Hippocampal formation (tissue), 2 donors: Measurements from ENCODE around the gene MAP3K7.

Experiments
- DNase-seq, 2 donors: peaks; one replicate each; lab custom pipeline; 2025; lab: John Stamatoyannopoulos, UW

Gene MAP3K7

DNA sequence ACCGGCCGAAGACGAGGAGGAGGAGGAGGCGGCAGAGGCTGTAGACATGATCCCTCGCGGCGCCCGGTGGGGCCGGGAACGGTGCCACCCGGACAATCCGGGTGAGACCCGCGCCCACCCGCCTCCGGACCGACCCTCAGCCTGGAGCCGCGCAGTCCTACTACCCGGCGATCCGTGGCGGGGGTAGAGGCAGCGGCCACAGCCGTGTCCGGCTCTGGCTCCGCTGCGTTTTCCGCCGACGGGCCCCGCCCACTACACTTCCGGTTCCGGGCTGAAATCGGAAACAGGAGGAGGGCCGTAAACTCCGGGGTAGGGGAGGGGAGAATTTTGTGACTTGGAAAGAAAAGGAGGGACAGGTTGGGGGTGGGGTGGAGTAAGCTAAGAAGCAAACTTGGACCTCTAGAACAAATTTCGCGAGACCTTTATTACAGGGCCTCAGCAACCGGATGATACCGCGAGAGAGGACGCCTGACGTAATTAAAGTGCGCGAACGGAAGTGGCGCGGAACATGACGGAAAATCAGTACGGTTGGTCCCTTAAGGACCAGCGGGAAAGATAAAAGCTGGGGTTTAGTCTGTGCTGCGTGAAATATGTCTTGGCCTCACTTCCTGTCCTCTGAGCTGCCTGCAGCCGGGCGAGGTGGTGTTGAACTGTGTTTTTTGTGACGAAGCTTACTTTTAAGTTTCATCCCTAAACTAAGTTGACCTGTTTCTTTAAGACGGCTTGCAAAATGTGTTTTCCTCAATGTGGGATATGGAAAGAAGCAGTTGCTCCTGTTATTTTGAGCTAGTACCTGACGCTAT lies at the start of gene MAP3K7:
MAP3K7 (minus strand) TSS at position 237 of the 803 bp plus-strand sequence; CDS start at position 48, 189 bp downstream.
- DNase-seq: peak; percentile 91 to 94

DNA sequence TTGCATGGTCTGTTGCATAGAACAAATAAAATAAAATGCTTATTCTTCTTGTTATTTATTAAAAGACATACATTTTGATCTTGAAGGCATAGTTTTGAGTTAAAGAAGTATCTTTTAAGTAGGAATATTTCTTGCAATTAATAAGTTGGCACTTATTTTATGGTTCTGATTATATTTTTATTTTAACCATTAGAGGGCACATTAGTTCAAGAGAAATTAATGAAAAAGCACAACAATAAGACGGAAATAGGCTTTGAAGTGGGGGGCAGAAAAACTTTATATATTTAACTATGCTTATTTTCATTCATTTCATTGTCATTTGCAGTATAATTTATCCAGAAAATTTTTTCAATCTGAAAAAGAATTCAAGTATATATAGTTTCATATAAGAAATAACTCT lies 44.2 kb upstream of the MAP3K7 start:
- DNase-seq: no peak

DNA sequence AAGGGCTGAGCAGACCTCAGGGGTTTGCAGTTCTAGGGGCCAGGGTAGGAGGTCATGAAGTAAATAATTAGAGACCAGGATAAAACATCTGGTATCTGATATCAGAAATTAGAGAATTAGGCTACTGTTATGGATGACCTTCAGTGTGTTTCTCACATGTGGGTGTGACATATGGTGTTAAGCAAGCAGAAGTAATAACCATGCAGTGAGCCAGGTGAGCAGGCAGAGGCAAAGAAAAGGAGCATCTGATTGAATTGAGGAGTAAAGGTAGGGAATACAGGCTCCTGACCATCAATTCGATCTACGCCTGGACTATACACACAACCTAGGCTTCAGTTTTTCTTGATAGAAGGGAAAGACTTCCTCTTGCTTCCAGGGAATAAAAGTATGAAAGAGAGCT lies 34.7 kb upstream of the MAP3K7 start:
- DNase-seq: no peak

DNA sequence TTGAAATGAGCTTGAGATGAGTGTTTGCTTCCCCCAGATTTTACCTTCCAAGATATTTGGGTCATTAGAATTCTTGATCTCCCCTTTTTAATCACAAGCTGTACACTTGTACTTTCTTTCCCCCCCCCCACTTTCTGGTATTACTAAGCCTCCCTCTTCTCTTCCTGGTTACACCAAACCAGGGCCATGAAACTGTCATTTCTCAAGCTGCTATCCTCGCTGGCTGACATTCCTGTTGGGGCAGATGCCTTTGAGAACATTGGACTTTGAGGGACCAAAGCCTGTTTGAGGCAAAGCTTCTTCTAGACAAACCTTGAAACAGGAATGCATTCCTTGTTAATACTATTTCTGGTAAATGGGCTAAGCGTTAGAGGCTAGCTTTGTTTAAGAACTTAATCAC lies 32.3 kb upstream of the MAP3K7 start:
- no peak for DNase-seq

DNA sequence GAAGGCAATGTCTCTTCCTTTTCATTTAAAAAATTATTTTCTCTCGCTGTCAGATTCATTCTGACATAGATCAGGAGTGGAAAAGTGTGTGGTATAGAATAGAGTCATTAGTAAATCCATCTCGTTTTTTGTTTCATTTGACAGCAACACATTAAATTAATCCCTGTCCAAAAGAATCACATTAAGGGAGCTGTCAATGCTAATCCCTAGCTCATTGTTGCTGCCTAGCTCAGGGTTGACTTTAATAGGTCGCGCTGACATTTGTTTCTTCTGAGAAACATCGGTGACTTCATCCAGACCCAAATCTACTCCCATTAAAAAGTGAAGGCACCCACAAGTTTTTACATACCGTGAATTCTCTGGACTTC lies 25.4 kb upstream of the MAP3K7 start:
- DNase-seq: no peak

DNA sequence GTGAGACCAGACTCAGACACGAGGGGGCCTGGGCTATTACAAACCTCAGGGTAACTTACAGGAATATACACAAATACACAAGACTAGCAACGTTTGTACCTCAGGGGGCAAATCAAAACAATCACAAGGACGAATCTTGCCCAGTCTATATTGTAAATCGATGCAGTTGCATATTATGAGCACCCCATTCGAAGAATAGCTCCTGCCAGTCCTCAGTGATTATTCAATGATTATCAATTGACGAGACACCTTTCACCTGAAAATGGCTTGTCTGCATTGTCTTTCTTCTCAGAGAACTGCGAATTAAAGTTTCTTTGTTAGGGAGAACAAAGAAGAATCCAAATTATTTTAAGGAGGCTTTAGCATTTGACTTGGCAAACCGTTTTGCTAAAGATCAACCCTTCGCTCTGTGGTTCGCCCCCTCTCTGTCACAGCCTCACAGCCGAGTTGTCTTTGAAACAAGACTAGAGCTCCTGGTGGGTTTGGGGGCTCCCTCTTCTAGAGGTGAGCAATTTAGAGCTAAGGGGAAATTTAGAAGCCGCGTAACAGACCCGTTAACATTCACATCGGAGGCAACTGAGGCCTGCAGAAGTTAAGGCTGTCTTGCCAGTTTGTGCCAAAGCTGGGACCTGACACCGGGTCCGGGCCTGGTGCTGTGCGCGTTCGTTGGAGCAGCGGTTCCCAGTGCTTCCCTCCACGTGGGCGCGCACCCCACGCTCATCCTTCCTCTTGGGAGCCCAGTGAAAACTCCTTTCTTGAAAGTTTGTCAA lies 24.9 kb upstream of the MAP3K7 start:
- DNase-seq: no peak

DNA sequence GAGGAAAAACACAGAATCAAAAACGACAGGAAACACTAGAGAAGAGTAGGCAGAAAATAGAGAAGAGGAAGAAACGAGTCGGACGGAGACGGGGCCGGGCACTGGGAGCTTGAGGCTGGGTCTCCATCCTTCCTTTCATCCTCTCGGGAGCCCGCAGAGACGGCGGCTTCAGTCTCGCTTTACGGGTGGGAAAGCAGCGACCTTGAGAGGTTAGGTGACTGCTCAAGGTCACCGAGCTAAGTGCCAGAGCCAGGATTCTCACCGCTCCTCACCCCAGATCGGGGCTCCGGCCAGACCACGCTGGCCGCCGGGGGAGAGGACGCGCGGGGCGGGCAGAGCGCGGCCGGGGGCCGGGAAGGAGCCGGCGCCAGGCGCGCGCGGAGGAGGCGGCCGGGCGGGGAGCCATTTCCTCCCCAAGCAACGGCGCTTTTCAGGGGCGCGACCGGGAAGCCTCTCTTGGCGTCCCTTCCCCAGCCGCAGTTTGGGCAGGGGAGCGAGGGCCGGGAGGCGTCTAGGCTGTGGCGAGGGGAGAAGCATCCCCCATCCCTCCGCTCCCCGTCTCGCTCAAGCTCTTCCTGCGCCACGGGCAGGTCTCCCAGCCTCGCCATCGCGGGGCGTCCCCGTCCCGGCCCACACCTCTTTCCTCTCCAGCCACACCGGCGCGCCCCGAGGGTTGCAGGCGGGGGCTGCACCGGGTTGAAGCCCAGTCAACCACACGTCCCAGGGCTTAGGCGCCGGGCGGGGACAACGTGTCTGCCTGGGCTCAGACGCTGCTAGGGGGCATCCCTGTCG lies 24.1 kb upstream of the MAP3K7 start:
- peak in 1 of 2 donors; percentile 30 for DNase-seq

DNA sequence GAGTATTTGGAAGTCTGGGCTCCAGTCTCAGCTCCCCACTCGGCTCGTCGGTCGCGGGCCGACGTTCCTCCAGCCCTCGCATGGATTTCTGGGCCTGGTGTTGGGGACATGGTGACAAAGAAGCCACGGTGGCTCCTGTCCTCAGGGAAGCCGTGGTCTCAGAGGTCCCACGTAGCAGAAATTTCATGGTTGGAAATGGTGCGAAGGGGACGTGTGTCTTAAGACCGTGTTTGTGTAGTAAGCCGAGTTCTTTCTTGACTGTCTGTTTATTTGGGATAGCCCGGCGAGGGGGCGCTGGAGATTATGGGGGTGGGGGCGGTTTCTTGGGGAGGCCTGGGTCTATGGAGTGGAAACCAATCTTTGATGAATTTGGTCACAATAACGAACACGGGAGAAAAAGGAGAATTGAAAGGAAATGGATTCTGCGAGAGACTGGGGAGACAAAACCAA lies 23.5 kb upstream of the MAP3K7 start:
- peak in 1 of 2 donors; percentile 30 for DNase-seq

DNA sequence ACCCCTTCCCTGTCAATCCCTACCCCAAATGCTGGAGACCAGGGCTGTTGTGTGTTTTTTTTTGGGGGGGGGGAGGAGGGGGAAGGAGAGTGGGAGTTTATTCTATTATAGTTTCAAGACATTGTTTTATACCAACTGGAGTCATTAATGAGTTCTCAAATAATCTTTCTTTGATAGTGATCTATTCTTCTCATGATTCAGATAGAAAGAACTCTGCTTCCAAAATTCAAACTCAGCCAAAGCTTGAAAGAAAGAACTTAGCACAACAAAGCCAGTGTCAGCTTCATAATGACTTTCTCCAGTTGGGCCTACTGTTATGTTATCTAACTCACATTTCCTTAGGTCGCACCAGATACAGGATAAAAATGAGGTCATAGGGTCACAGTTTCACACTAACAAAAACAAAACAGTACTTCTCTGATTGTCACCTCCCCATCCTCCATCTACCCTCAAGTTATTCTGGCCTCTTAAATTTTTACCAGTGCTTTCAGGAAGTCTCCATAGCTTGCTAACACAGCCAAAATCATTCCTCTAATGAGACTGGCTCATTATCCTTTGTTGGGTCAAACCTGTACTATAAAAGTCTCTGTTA lies 19.0 kb upstream of the MAP3K7 start:
- no peak for DNase-seq

DNA sequence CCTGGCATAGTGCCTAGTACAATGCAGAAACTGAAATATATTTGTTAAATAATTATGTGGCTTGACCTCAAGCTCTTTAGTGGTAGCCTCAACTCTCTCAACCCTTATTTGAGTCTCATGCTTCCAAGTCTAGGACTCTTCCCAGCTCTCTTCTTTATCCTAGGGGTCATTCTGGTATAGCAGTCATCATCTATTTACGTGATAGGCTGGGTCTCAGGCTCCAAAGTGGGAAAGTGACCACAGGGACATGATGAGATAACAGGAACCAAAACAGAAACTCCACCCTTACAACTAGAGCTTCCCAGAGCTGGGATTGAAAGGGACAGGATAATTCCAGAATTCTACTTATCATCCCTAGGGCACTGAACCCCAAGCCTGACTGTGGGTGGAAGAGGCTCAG lies 17.7 kb upstream of the MAP3K7 start:
- DNase-seq: no peak

DNA sequence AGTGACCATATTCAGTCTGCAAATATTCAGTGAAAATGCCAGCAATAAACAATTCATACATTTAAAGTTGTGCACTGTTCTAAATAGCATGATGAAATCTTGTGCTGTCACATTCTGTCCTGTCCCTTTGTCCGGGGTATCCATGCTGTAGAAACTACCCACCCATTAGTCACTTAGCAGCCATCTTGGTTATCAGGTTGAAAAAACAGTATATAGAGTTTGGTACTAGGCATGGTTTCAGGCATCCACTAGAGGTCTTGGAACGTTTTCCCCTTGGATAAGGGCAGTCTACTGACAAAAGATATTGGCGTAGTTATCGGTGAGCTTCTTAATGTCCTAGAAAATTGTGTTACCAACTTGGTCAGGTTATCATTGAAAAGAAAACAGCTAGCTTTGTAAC lies 12.3 kb upstream of the MAP3K7 start:
- no peak for DNase-seq

DNA sequence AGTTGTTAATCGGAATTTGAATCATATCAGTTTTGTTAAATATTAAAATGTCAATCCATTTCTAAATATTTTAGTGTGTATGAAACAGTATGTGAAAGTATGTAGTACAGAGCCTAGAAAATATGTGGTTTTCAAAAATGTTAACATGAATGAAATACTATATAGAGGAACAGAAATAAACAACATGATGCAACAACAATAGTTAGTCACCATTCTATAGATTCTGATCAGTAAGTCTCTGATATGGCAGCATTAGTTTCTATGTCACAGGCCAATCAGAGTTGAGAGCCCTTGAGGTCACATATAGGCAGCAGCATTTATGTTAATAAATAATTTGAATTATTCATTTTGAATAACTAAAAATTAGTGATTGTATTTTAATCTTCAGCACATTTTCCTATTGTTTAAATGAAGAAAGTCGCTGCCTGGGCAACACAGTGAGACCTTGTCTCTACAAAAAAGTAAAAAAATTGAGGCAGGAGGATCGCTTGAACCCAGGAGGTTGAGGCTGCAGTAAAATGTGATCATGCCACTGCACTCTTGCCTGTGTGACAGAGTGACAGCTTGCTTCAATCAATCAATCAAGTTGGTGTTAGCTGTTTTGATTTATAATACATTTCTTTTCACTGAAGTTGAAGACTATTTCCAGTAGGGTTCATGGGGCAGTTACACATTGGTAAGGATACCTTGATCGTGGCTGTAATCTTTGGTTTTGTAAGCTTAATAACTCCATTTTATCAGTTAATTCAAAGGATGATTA lies 11.5 kb upstream of the MAP3K7 start:
- no peak for DNase-seq

DNA sequence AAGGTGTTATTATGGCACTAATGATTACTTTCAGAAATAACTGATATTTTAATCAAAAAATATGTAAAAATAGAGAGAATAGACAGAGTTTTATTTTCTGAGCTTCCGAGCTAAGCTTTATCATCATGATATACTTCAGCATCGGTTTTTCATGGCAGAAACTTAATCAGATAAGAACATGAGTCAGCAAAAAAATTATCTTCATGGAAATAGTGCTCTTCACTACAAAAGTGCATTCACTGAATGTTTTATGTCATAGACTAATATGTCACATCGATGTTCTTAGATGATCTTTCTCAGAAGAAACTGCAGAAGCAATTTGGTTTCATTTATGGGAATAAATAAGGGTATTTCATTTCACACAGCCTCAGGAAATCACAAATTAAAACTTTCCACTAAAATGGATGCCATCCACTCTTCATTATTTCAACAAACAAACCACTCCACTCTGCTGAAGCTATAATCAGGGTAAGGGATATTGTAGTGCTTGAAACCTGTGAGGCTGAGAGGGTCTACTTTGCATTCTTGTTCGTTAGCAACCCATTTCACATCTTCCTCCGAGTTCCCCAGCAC lies 10.2 kb upstream of the MAP3K7 start:
- DNase-seq: no peak

DNA sequence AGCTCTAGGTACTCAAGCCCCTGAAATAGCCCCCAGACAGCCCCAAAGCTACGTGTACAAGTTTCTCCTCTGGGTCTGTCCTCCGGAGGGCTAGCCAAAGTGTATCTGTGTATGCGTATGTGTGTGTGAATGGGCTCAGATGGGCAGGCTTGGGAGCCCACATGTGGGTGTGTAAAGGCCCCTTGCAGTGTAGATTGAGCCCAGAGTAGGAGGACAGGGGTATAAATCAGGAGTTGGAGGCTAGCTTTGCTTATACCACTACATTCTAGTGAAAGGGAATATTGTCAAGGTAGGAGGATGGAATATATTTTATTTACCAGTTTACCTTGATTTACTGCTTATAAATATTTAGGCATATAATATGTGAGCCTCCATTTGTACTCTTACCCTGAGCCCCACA lies 9.0 kb upstream of the MAP3K7 start:
- no peak for DNase-seq

DNA sequence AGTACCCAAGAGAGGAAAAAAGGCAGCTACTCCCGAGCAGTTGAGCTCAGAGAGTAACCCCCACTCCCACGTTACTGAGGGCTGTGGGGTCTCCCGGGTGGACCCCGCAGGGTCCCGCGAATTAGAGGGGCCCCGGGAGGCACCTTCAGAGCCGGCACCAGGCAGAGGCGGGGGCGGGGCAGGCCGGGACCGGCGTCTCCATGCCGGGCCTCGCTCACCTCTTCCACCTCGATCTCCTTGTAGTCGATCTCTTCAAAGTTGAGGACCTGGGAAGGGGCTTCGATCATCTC lies 381 bp downstream of the MAP3K7 start:
- DNase-seq: no peak

DNA sequence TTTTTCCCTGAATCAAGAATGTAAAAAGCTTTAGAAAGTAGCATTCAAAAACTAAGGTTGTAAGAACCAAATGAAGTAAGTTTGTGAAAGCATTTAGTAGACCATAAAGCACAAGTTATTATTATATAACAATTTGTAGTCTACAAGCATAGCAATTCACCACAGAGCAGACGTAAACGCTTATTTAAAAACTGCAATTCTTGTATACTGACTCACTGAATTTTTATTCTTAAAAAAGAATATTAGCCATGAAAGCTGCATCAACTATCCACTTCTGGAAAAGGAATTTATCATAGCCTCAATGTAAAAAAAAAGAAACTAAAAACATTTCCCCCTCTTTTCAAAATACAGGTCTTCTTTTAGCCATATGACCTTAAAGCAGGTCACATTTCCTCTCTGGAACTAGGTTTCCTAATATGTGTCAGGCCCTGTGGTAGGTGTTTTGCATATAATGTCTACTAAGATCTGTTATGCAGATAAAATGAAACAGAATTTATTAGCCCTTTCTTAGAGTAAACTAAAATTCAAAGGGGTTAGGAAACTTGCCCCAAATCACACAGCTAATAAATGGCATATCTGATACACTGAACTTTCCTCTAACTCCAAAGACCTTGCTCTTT lies 2.1 kb downstream of the MAP3K7 start:
- no peak for DNase-seq

DNA sequence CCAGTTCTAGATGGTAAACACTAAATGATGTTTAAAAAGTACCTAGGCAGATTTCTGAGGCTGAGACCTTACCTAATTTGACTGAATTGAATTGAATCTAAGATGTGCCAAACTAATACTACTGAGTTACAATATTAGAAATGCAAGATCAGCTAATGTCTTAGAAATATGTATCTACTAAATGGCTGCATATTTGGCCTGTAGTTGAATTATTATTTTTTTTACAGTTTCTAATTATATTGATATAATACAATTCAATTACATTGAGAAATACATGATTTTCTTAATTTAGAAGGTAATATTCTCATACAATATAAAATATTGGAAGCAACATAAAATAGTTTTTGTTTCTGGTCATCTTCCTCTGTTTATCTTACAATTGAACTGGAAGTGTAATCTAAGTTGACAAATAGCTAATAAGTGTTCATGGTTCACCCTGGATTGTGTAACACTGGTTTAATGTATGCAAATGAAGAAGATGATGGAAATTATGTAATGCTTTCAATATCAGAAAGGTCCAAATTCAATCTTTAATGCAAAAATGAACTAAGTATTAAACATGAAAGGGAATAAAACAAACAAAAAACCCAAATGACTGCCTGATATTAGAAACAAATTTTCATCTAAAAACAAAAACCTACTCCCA lies 2.9 kb downstream of the MAP3K7 start:
- DNase-seq: no peak

DNA sequence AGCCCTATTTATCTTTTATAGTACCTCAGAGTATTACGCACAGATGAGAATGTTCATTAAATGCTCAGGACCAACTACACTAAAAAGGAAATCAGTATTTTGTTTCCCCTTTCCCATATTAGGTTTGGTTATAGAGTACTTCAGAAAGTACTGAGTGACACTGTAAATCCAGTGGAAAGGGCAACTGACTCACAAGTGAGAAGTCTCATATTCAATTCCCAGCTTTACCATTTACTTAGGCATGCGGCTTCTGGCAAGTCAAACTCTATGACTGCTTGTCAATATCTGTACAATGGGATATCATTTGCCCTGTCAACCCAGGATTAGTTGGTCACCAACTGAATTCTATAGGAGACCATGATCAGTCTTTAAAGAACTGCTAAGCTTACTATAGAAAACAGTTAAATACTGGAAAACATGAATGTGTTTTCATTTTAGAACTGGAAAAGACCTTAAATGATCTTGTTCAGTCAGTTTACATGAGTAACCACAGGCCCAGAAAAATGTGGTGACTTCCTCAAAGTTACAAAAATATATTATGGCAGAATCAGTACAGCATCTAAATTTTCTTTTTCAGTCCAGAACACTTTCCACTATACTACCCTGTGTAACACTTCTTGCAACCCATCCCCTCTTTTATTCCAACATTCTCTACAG lies 3.6 kb downstream of the MAP3K7 start:
- DNase-seq: no peak

DNA sequence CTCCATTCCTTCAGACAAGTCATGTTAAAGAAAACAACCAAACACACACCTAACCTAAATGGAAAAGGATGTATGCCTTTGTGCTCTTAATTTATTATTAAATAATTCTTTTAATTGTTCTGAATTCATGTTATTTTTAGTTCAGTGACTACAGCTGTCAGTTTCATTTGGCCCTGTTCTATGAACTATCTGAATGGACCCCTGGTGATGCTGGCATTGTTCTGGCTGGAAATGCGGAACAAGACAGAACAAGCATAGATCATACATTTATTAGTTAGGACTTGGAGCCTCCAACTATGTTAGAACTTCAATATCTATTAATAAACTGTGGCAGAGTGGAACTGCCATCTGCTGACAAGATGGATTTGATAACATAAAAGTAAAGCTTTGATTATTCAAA lies 5.7 kb downstream of the MAP3K7 start:
- no peak for DNase-seq
